SK-MEL-5 (cell line): ENCODE measurements around the gene MGAT5. TPM values are rescaled to one million over a fixed set of nuclear protein-coding genes. Genes with fewer than 3 reads are reported as not detected.
"Not testable (repeated sequence)": the region's sequence is repeated elsewhere in the genome, so short reads cannot be mapped to it uniquely, and the experiment has no call there.

Source experiments
- DNase-seq: peaks from one replicate; pipeline ENCODE4 v3.0.0-alpha.2; 2016; ENCODE audit warnings: low read depth, low spot score
- in situ Hi-C: cut with HindIII; loops from 2 replicates; pipeline ENCODE4 v1.10.0; 2016; ENCODE audit warnings: low sequenced_read_pairs, high pct_unique_total_duplicates, low pct_unique_long_range_greater_than_20kb
- total RNA-seq: library from RNA; depleted of rRNA; stranded (reverse); fragments of >200 nt; shearing (Covaris generic); gene quantifications from 2 replicates; pipeline ENCODE4 v1.2.3, GENCODE V29; 2014

Gene MGAT5
- total RNA-seq, 1 experiment from 2014 or later: 24.7 TPM

- peak; percentile 27 for DNase-seq
- in situ Hi-C loops: no loop called here
These were observed 212.3 kb downstream of the MGAT5 start for GRCh38 chr2:134466141-134466540.

- in situ Hi-C loops: no loop called here
- no peak for DNase-seq
These were observed 214.3 kb downstream of the MGAT5 start for GRCh38 chr2:134468164-134468563.

GRCh38 chr2:134468776-134469175 is 214.9 kb downstream of the MGAT5 start:
- DNase-seq: no peak

GRCh38 chr2:134469516-134470115 is 215.7 kb downstream of the MGAT5 start:
- in situ Hi-C loops: no loop called here
- no peak for DNase-seq

More at GRCh38 chr2:134468776-134469175, 214.9 kb downstream of the MGAT5 start:
- in situ Hi-C loops: no loop called here

GRCh38 chr2:134470561-134471168 is 216.8 kb downstream of the MGAT5 start:
- in situ Hi-C loops: no loop called here
- no peak for DNase-seq

GRCh38 chr2:134476982-134477381 is 223.1 kb downstream of the MGAT5 start:
- DNase-seq, in situ Hi-C loops: not testable (repeated sequence)

- in situ Hi-C loops: no loop called here
- DNase-seq: no peak
These were observed 225.9 kb downstream of the MGAT5 start for GRCh38 chr2:134479696-134480330.

GRCh38 chr2:134482131-134482723 is 228.4 kb downstream of the MGAT5 start:
- DNase-seq: no peak
- in situ Hi-C loops: no loop called here

- in situ Hi-C loops: no loop called here
- no peak for DNase-seq
These were observed 229.0 kb downstream of the MGAT5 start for GRCh38 chr2:134482766-134483340.

GRCh38 chr2:134489732-134490384 is 236.0 kb downstream of the MGAT5 start:
- in situ Hi-C loops: no loop called here
- DNase-seq: no peak

GRCh38 chr2:134490559-134490958 is 236.7 kb downstream of the MGAT5 start:
- DNase-seq: no peak
- in situ Hi-C loops: no loop called here

GRCh38 chr2:134491022-134491421 is 237.2 kb downstream of the MGAT5 start:
- in situ Hi-C loops: no loop called here
- no peak for DNase-seq

- in situ Hi-C loops: no loop called here
- DNase-seq: peak; percentile 15
These were observed 238.0 kb downstream of the MGAT5 start for GRCh38 chr2:134491771-134492441.

GRCh38 chr2:134493797-134494196 is 239.9 kb downstream of the MGAT5 start:
- in situ Hi-C loops: no loop called here
- DNase-seq: no peak

GRCh38 chr2:134498654-134499053 is 244.8 kb downstream of the MGAT5 start:
- DNase-seq: no peak
- in situ Hi-C loops: no loop called here

- DNase-seq: no peak
- in situ Hi-C loops: no loop called here
These were observed 245.5 kb downstream of the MGAT5 start for GRCh38 chr2:134499307-134499926.
